ENCODE results near the gene SMARCAD1.

DNA sequence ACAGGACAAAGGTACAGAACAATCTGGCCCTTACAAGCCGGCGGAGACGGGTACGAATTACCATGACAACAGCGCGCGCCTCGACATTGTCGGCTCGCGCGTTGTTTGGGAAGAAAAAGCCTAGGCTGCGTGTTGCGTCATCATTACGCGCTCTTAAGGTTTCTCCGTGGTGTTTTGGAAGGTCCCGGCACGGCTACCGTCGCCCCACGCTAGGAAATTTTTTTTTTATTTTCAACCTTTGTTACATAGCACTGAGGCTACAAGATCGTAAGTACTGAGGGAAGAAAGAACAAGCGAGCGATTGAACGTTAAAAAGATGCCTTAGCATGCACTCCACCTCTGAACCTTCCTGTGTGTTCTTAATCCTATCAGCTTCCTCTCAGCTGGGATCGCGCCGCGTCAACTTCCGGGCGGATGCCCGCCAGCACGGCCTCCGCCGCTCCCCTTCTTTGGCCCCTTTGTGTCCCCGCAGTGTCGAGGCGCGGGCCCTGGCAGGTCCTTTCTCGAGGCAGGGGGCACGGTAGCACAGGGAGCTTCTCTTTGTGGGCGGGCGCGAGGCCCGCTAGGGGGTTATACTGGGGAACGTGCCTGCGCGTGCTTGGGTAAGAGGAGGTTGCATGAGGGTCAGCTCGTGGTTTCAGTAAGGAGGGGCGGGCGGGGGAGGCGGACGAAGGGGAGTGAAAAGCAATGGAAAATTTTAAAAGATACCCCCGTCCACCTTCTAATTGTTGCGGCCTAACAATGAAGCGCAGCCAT is at the start of gene SMARCAD1:
- TF ChIP-seq EP300 (IDR thresholded peaks at IDR 0.05) = no peak
- TF ChIP-seq, protein P1, sequence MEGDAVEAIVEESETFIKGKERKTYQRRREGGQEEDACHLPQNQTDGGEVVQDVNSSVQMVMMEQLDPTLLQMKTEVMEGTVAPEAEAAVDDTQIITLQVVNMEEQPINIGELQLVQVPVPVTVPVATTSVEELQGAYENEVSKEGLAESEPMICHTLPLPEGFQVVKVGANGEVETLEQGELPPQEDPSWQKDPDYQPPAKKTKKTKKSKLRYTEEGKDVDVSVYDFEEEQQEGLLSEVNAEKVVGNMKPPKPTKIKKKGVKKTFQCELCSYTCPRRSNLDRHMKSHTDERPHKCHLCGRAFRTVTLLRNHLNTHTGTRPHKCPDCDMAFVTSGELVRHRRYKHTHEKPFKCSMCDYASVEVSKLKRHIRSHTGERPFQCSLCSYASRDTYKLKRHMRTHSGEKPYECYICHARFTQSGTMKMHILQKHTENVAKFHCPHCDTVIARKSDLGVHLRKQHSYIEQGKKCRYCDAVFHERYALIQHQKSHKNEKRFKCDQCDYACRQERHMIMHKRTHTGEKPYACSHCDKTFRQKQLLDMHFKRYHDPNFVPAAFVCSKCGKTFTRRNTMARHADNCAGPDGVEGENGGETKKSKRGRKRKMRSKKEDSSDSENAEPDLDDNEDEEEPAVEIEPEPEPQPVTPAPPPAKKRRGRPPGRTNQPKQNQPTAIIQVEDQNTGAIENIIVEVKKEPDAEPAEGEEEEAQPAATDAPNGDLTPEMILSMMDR (IDR thresholded peaks at IDR 0.05) = no peak

Measured in ovary (tissue), 3 donors.